Endothelial cell of umbilical vein (primary cell): ENCODE results near the gene PRDM16. TPM values are rescaled to one million over a fixed set of nuclear protein-coding genes. Genes with fewer than 3 reads are reported as not detected.

Experiments
- BruUV-seq: library from RNA; stranded (reverse); fragments of 400-500 nt; replicated peaks from 2 replicates; lab custom pipeline; 2021; lab: Mats Ljungman, UMichigan
- CTCF ChIA-PET: fragments of 300-600, 350-600 bp; sonication (Branson Sonifier 250); formaldehyde crosslinking; loops from one replicate; lab custom pipeline; 2021; ENCODE audit warnings: antibody characterized with exemption, inconsistent platforms; lab: Charles Lee
- POLR2A ChIA-PET: fragments of 300-600, 350-600 bp; sonication (Branson Sonifier 250); formaldehyde crosslinking; loops from one replicate; lab custom pipeline; 2021; ENCODE audit warnings: antibody characterized with exemption, inconsistent platforms; lab: Charles Lee
- DNase-seq: peaks from one replicate; pipeline ENCODE4 v3.0.0-alpha.2; 2011; ENCODE audit warnings: low read depth, low spot score
- FAIRE-seq: peaks from 2 replicates; lab custom pipeline; 2011; peaks lifted over from hg19 to GRCh38; lab: Jason Lieb, UNC
- H2AFZ ChIP-seq: 2 replicates; pipeline ENCODE4 v1.6.0; 2012; ENCODE audit warnings: low read depth, low read length, control low read depth, inconsistent platforms
- H3K27ac ChIP-seq: 2 replicates; pipeline ENCODE4 v1.5.1; 2011; ENCODE audit warnings: low read depth, mild to moderate bottlenecking, control low read depth, low read length, moderate library complexity; ENCODE audit not compliant: insufficient read depth
- H3K27me3 ChIP-seq, 2 experiments: 2 replicates each; pipeline versions ENCODE4 v1.6.0 to v1.6.1; 2011; ENCODE audit warnings: low read length in 2 of 2, mixed read lengths in 1 of 2; ENCODE audit not compliant: control insufficient read depth in 2 of 2, insufficient read depth in 2 of 2
- H3K36me3 ChIP-seq, 2 experiments: 2 replicates in 1 of 2; 3 replicates in 1 of 2; pipeline ENCODE4 v1.5.1; 2011; ENCODE audit warnings: low read length in 2 of 2, mild to moderate bottlenecking in 1 of 2, moderate library complexity in 1 of 2; ENCODE audit not compliant: control insufficient read depth in 2 of 2, insufficient read depth in 2 of 2; ENCODE audit errors: extremely low read depth in 1 of 2
- H3K4me1 ChIP-seq: 3 replicates; pipeline ENCODE4 v1.5.1; 2011; ENCODE audit warnings: mild to moderate bottlenecking, low read length; ENCODE audit not compliant: control insufficient read depth, insufficient read depth; ENCODE audit errors: extremely low read depth
- H3K4me2 ChIP-seq: 2 replicates; pipeline ENCODE4 v1.6.1; 2011; ENCODE audit warnings: low read length, control low read depth, mixed read lengths; ENCODE audit not compliant: insufficient read depth
- H3K4me3 ChIP-seq, 3 experiments: fragments of 200-600 bp in 1 of 3; sonication (generic), shearing (Covaris generic) in 1 of 3; replicated peaks in 1 of 3; 2 replicates each; pipeline ENCODE4 v1.5.1; 2011 to 2016; ENCODE audit warnings: control low read depth in 3 of 3, low read length in 3 of 3, mild to moderate bottlenecking in 2 of 3, inconsistent platforms in 1 of 3, low read depth in 1 of 3, moderate library complexity in 1 of 3; ENCODE audit not compliant: insufficient read depth in 1 of 3
- H3K79me2 ChIP-seq: 2 replicates; pipeline ENCODE4 v1.6.0; 2012; ENCODE audit warnings: low read length, inconsistent platforms; ENCODE audit not compliant: control insufficient read depth, insufficient read depth
- H3K9ac ChIP-seq: replicated peaks from 2 replicates; pipeline ENCODE3; 2011; ENCODE audit warnings: low read length, control low read depth; ENCODE audit not compliant: insufficient read depth; ENCODE audit errors: extremely low read depth
- H3K9me1 ChIP-seq: replicated peaks from 3 replicates; pipeline ENCODE4 v1.6.0; 2011; ENCODE audit warnings: mild to moderate bottlenecking, low read length; ENCODE audit not compliant: control insufficient read depth, insufficient read depth; ENCODE audit errors: extremely low read depth
- H3K9me3 ChIP-seq: replicated peaks from 2 replicates; pipeline ENCODE4 v1.5.1; 2012; ENCODE audit warnings: low read length, inconsistent platforms; ENCODE audit not compliant: control insufficient read depth, insufficient read depth
- H4K20me1 ChIP-seq: replicated peaks from 2 replicates; pipeline ENCODE3; 2011; ENCODE audit warnings: mild to moderate bottlenecking, low read length; ENCODE audit not compliant: control insufficient read depth, insufficient read depth; ENCODE audit errors: extremely low read depth
- EZH2 ChIP-seq: IDR thresholded peaks from 2 replicates; pipeline ENCODE4 v1.6.1; 2012; ENCODE audit warnings: borderline replicate concordance, low read depth, mild to moderate bottlenecking, moderate library complexity, low read length, inconsistent platforms; ENCODE audit not compliant: severe bottlenecking
- FOS ChIP-seq: IDR thresholded peaks from 2 replicates; pipeline ENCODE4 v1.6.1; 2011; ENCODE audit warnings: mild to moderate bottlenecking, low read length, moderate library complexity, borderline replicate concordance; ENCODE audit not compliant: insufficient read depth
- GATA2 ChIP-seq: IDR thresholded peaks from 2 replicates; pipeline ENCODE4 v1.7.0; 2011; ENCODE audit warnings: low read depth, mild to moderate bottlenecking, moderate library complexity, mixed read lengths, low read length; ENCODE audit not compliant: insufficient read length, insufficient read depth
- JUN ChIP-seq: IDR thresholded peaks from 2 replicates; pipeline ENCODE4 v1.6.1; 2011; ENCODE audit warnings: borderline replicate concordance, low read depth; ENCODE audit not compliant: insufficient read length, insufficient read depth
- MYC ChIP-seq: IDR thresholded peaks from one replicate; pipeline ENCODE4 v1.6.1; 2011; ENCODE audit warnings: mild to moderate bottlenecking, low read depth, low read length
- POLR2A ChIP-seq: IDR thresholded peaks from 2 replicates; pipeline ENCODE4 v1.6.1; 2012; ENCODE audit warnings: low read depth, mild to moderate bottlenecking, control low read depth, low read length
- POLR2AphosphoS5 ChIP-seq: IDR thresholded peaks from 2 replicates; pipeline ENCODE4 v1.6.1; 2012; ENCODE audit warnings: low read depth, mild to moderate bottlenecking, control low read depth, low read length, moderate library complexity; ENCODE audit not compliant: insufficient read depth
- dilution Hi-C: fragments of 300-500 bp; cut with MboI; formaldehyde crosslinking; loops from one replicate; pipeline ENCODE4 v1.15.0; 2019; ENCODE audit warnings: low sequenced_read_pairs; ENCODE audit not compliant: extremely low pct_ligation_motif_present
- intact Hi-C: fragments of 100-400 bp; cut with micrococcal nuclease; formaldehyde crosslinking; loops from one replicate; pipeline ENCODE4 v1.10.0; 2022
- polyA plus RNA-seq, 4 experiments: library from polyadenylated mRNA; depleted of rRNA in 3 of 4; stranded (reverse) in 3 of 4; unstranded in 1 of 4; fragments of >200 nt; gene quantifications; 2 replicates each; pipeline versions ENCODE4 v1.2.1 to v1.2.3, GENCODE V29; 2011 to 2012; ENCODE audit warnings: missing spikeins in 1 of 4
- total RNA-seq: library from RNA; stranded (reverse); gene quantifications from 2 replicates; pipeline ENCODE4 v1.2.3, GENCODE V29; 2021
- TF ChIP-seq, protein P1 (sequence below), 2 donors: IDR thresholded peaks; 1 replicate in 1 of 2; 2 replicates in 1 of 2; pipeline ENCODE4 v1.5.1; 2011; ENCODE audit warnings: low read length in 2 of 2, mild to moderate bottlenecking in 2 of 2, moderate library complexity in 2 of 2, control low read depth in 1 of 2, inconsistent platforms in 1 of 2, low read depth in 1 of 2; ENCODE audit not compliant: insufficient read depth in 1 of 2; ENCODE audit errors: extremely low read depth in 1 of 2
- TF ChIP-seq, protein P2 (sequence below): IDR thresholded peaks from 2 replicates; pipeline ENCODE4 v1.6.1; 2011; ENCODE audit not compliant: insufficient read depth, insufficient read length

Gene PRDM16
- total and polyA plus RNA-seq, 2 donors (not counting 3 experiments of a cell fraction or from before 2014, with no cell fraction given) = not detected

DNA sequence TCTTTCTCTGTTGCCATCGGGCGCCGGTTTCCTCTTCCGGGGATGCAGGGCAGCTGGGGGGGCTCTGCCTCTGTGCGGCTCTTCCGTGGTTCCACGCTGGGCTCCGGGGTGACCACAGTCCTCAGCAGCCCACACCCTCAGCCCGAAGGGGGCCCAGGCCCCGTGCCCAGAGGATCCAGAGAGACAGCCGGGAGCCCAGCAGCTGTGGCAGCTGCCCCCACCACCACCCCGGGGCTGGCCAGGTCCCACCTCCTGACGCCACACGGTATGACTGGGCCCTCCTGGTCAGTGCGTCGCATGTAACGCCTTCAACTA is 172.2 kb downstream of the PRDM16 start:
- intact Hi-C loops = no loop called here
- no peak for TF ChIP-seq JUN
- TF ChIP-seq POLR2A = no peak
- no peak for TF ChIP-seq FOS
- TF ChIP-seq POLR2AphosphoS5 = no peak
- TF ChIP-seq, protein P1, sequence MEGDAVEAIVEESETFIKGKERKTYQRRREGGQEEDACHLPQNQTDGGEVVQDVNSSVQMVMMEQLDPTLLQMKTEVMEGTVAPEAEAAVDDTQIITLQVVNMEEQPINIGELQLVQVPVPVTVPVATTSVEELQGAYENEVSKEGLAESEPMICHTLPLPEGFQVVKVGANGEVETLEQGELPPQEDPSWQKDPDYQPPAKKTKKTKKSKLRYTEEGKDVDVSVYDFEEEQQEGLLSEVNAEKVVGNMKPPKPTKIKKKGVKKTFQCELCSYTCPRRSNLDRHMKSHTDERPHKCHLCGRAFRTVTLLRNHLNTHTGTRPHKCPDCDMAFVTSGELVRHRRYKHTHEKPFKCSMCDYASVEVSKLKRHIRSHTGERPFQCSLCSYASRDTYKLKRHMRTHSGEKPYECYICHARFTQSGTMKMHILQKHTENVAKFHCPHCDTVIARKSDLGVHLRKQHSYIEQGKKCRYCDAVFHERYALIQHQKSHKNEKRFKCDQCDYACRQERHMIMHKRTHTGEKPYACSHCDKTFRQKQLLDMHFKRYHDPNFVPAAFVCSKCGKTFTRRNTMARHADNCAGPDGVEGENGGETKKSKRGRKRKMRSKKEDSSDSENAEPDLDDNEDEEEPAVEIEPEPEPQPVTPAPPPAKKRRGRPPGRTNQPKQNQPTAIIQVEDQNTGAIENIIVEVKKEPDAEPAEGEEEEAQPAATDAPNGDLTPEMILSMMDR (IDR thresholded peaks at IDR 0.05; ENCODE audit: extremely low read depth in 1 of 2, insufficient read depth in 1 of 2, low read depth in 1 of 2, low read length in 2 of 2) = no peak
- TF ChIP-seq, protein P2, sequence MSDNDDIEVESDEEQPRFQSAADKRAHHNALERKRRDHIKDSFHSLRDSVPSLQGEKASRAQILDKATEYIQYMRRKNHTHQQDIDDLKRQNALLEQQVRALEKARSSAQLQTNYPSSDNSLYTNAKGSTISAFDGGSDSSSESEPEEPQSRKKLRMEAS = no peak
- no peak for TF ChIP-seq EZH2
- no peak for TF ChIP-seq GATA2
- no peak for TF ChIP-seq MYC
- FAIRE-seq = no peak
- no peak for DNase-seq
- H3K27ac ChIP-seq = no peak overlapping the region
- H2AFZ ChIP-seq = no peak overlapping the region
- H3K4me1 ChIP-seq = no peaks in the 10 kb centered on the region
- H3K36me3 ChIP-seq = no peaks in the 10 kb centered on the region
- H3K79me2 ChIP-seq = no peaks in the 10 kb centered on the region
- H3K27me3 ChIP-seq = no peaks in the 10 kb centered on the region
- H3K9me3 ChIP-seq = no peaks in the 10 kb centered on the region
- no peaks in the 10 kb centered on the region for H3K9me1 ChIP-seq
- H3K4me2 ChIP-seq = no peak overlapping the region
- H4K20me1 ChIP-seq = no peaks in the 10 kb centered on the region
- no peak overlapping the region for H3K9ac ChIP-seq
- no peak overlapping the region for H3K4me3 ChIP-seq
- BruUV-seq = no TSS peak
- dilution Hi-C loops = no loop called here
- CTCF ChIA-PET = no interaction called here
- POLR2A ChIA-PET = no interaction called here
